Measurements from ENCODE around the gene WWOX. TPM values are rescaled to one million over a fixed set of nuclear protein-coding genes. Genes with fewer than 3 reads are reported as not detected.

Gene WWOX
- polyA plus RNA-seq, 1 donor (not counting 4 experiments of a cell fraction or from before 2014, with no cell fraction given) = 5.1 TPM

- dilution Hi-C loops (cut with MboI; ENCODE audit: extremely low pct_ligation_motif_present, low sequenced_read_pairs) = no loop called here
- Histone ChIP-seq H3K9ac (ENCODE audit: control insufficient read depth, extremely low read depth, insufficient read depth, low read length) (no peak overlapping the region), H3K27ac (ENCODE audit: control insufficient read depth, insufficient read depth, low read length) (no peak overlapping the region), H2AFZ (ENCODE audit: control insufficient read depth, low read length) (no peak overlapping the region), H3K79me2 (ENCODE audit: control insufficient read depth, insufficient read depth, low read length) (no peaks in the 10 kb centered on the region), H3K9me3 (ENCODE audit: control insufficient read depth, low read depth, low read length) (no peaks in the 10 kb centered on the region), H3K36me3 (ENCODE audit: control insufficient read depth in 2 of 2, extremely low read depth in 1 of 2, insufficient read depth in 2 of 2, low read length in 2 of 2) (no peaks in the 10 kb centered on the region), H4K20me1 (ENCODE audit: control insufficient read depth, extremely low read depth, insufficient read depth, low read length) (no peaks in the 10 kb centered on the region), H3K4me2 (ENCODE audit: control insufficient read depth, extremely low read depth, insufficient read depth, low read depth, low read length) (no peak overlapping the region), H3K27me3 (ENCODE audit: control insufficient read depth, extremely low read depth, insufficient read depth, low read length) (no peaks in the 10 kb centered on the region), H3K4me1 (ENCODE audit: control insufficient read depth, extremely low read depth, insufficient read depth, low read length) (no peaks in the 10 kb centered on the region), H3K9me1 (ENCODE audit: control insufficient read depth, extremely low read depth, insufficient read depth, low read length) (no peaks in the 10 kb centered on the region), H3K4me3 (ENCODE audit: control insufficient read depth in 2 of 3, extremely low read depth in 1 of 3, insufficient read depth in 2 of 3, low read depth in 1 of 3, low read length in 3 of 3) (no peak overlapping the region)
- FAIRE-seq (no peak), DNase-seq (ENCODE audit: low read depth, low spot score) (no peak)
- TF ChIP-seq CTCF (optimal IDR thresholded peaks at IDR 0.05 in 1 of 3, IDR thresholded peaks at IDR 0.05 in 1 of 3, conservative IDR thresholded peaks at IDR 0.05 in 1 of 3; ENCODE audit: extremely low read depth in 1 of 3, insufficient read depth in 2 of 3, low read length in 3 of 3) (no peak), EZH2 (IDR thresholded peaks at IDR 0.05; ENCODE audit: low read length) (no peak)
Measured at GRCh38 chr16:79204486-79204885, 1105.0 kb downstream of the WWOX start.

GRCh38 chr16:79206889-79207288 is 1107.4 kb downstream of the WWOX start:
- DNase-seq (ENCODE audit: low read depth, low spot score) = no peak
- Histone ChIP-seq H3K27me3 (ENCODE audit: control insufficient read depth, extremely low read depth, insufficient read depth, low read length) (no peaks in the 10 kb centered on the region), H3K4me3 (ENCODE audit: control insufficient read depth in 2 of 3, extremely low read depth in 1 of 3, insufficient read depth in 2 of 3, low read depth in 1 of 3, low read length in 3 of 3) (no peak overlapping the region), H2AFZ (ENCODE audit: control insufficient read depth, low read length) (no peak overlapping the region), H4K20me1 (ENCODE audit: control insufficient read depth, extremely low read depth, insufficient read depth, low read length) (no peaks in the 10 kb centered on the region), H3K9me3 (ENCODE audit: control insufficient read depth, low read depth, low read length) (no peaks in the 10 kb centered on the region), H3K27ac (ENCODE audit: control insufficient read depth, insufficient read depth, low read length) (no peak overlapping the region), H3K4me1 (ENCODE audit: control insufficient read depth, extremely low read depth, insufficient read depth, low read length) (no peaks in the 10 kb centered on the region), H3K4me2 (ENCODE audit: control insufficient read depth, extremely low read depth, insufficient read depth, low read depth, low read length) (no peak overlapping the region), H3K9ac (ENCODE audit: control insufficient read depth, extremely low read depth, insufficient read depth, low read length) (no peak overlapping the region), H3K79me2 (ENCODE audit: control insufficient read depth, insufficient read depth, low read length) (no peaks in the 10 kb centered on the region), H3K36me3 (ENCODE audit: control insufficient read depth in 2 of 2, extremely low read depth in 1 of 2, insufficient read depth in 2 of 2, low read length in 2 of 2) (no peaks in the 10 kb centered on the region), H3K9me1 (ENCODE audit: control insufficient read depth, extremely low read depth, insufficient read depth, low read length) (no peaks in the 10 kb centered on the region)
- dilution Hi-C loops (cut with MboI; ENCODE audit: extremely low pct_ligation_motif_present, low sequenced_read_pairs) = no loop called here
- TF ChIP-seq CTCF (optimal IDR thresholded peaks at IDR 0.05 in 1 of 3, IDR thresholded peaks at IDR 0.05 in 1 of 3, conservative IDR thresholded peaks at IDR 0.05 in 1 of 3; ENCODE audit: extremely low read depth in 1 of 3, insufficient read depth in 2 of 3, low read length in 3 of 3) = no peak
- no peak for TF ChIP-seq EZH2 (IDR thresholded peaks at IDR 0.05; ENCODE audit: low read length)
- no peak for FAIRE-seq

All from keratinocyte (primary cell).